Astrocyte of the cerebellum (primary cell): ENCODE measurements around the gene B3GAT1.

ENCODE experiments used
- DNase-seq: peaks from one replicate; pipeline ENCODE4 v3.0.0-alpha.2; 2011; ENCODE audit warnings: low read depth
- H3K4me3 ChIP-seq: 2 replicates; pipeline ENCODE4 v1.5.1; 2011; ENCODE audit warnings: mild to moderate bottlenecking, low read depth, low read length, moderate library complexity
- in situ Hi-C: cut with HindIII; loops from 2 replicates; pipeline ENCODE4 v1.10.0; 2017; ENCODE audit warnings: low sequenced_read_pairs
- TF ChIP-seq, protein P1 (sequence below): IDR thresholded peaks from 2 replicates; pipeline ENCODE4 v1.5.1; 2012; ENCODE audit warnings: low read length, low read depth, moderate library complexity, mild to moderate bottlenecking; ENCODE audit errors: missing control alignments

The B3GAT1 gene

GRCh38 chr11:134331354-134332188 is 80.5 kb downstream of the B3GAT1 start, which contains the start of gene GLB1L2:
GLB1L2 (plus strand) TSS chr11:134331988; CDS start chr11:134332062, 74 bp downstream.
- in situ Hi-C loops, result no loop called here
- no peak for DNase-seq
- peak within 1 kb of the TSS; percentile 34 for H3K4me3 ChIP-seq
- TF ChIP-seq, protein P1, sequence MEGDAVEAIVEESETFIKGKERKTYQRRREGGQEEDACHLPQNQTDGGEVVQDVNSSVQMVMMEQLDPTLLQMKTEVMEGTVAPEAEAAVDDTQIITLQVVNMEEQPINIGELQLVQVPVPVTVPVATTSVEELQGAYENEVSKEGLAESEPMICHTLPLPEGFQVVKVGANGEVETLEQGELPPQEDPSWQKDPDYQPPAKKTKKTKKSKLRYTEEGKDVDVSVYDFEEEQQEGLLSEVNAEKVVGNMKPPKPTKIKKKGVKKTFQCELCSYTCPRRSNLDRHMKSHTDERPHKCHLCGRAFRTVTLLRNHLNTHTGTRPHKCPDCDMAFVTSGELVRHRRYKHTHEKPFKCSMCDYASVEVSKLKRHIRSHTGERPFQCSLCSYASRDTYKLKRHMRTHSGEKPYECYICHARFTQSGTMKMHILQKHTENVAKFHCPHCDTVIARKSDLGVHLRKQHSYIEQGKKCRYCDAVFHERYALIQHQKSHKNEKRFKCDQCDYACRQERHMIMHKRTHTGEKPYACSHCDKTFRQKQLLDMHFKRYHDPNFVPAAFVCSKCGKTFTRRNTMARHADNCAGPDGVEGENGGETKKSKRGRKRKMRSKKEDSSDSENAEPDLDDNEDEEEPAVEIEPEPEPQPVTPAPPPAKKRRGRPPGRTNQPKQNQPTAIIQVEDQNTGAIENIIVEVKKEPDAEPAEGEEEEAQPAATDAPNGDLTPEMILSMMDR, result no peak

- TF ChIP-seq, protein P1, result no peak
- in situ Hi-C loops, result no loop called here
- DNase-seq, result no peak
- H3K4me3 ChIP-seq, result peak overlapping the region; percentile 29
Measured at GRCh38 chr11:134330611-134331353, 81.3 kb downstream of the B3GAT1 start.
